GM12891 (cell line): ENCODE results near the gene AKAP9.

Source experiments
- DNase-seq: peaks from one replicate; pipeline ENCODE4 v3.0.0; 2011; ENCODE audit warnings: low spot score; ENCODE audit not compliant: insufficient read length
- FAIRE-seq: peaks from 2 replicates; lab custom pipeline; 2011; peaks lifted over from hg19 to GRCh38; lab: Jason Lieb, UNC
- PAX5 ChIP-seq: IDR thresholded peaks from 2 replicates; pipeline ENCODE4 v1.6.1; 2011; ENCODE audit warnings: low read length, moderate library complexity, mild to moderate bottlenecking; ENCODE audit not compliant: insufficient read depth, severe bottlenecking
- POLR2A ChIP-seq: IDR thresholded peaks from 2 replicates; pipeline ENCODE4 v1.6.1; 2011; ENCODE audit warnings: low read depth, low read length, control low read depth
- POLR2AphosphoS5 ChIP-seq: IDR thresholded peaks from 2 replicates; pipeline ENCODE4 v1.6.1; 2011; ENCODE audit warnings: low read depth, low read length, control low read depth
- POU2F2 ChIP-seq: IDR thresholded peaks from 2 replicates; pipeline ENCODE4 v1.6.1; 2011; ENCODE audit warnings: low read depth, mild to moderate bottlenecking, control low read depth, low read length, moderate library complexity
- SPI1 ChIP-seq: IDR thresholded peaks from 2 replicates; pipeline ENCODE4 v1.6.1; 2011; ENCODE audit warnings: low read depth, low read length, control low read depth
- TAF1 ChIP-seq: IDR thresholded peaks from 2 replicates; pipeline ENCODE4 v1.6.1; 2011; ENCODE audit warnings: low read depth, low read length, control low read depth

AKAP9 gene

GRCh38 chr7:91912494-91912893 is 28.2 kb upstream of the AKAP9 start:
- FAIRE-seq (no peak), DNase-seq (no peak)
- no peak for TF ChIP-seq SPI1
- no peak for TF ChIP-seq POLR2A

- DNase-seq (no peak), FAIRE-seq (no peak)
- TF ChIP-seq SPI1, result no peak
Observed at GRCh38 chr7:91913612-91914011, 27.1 kb upstream of the AKAP9 start.

DNA sequence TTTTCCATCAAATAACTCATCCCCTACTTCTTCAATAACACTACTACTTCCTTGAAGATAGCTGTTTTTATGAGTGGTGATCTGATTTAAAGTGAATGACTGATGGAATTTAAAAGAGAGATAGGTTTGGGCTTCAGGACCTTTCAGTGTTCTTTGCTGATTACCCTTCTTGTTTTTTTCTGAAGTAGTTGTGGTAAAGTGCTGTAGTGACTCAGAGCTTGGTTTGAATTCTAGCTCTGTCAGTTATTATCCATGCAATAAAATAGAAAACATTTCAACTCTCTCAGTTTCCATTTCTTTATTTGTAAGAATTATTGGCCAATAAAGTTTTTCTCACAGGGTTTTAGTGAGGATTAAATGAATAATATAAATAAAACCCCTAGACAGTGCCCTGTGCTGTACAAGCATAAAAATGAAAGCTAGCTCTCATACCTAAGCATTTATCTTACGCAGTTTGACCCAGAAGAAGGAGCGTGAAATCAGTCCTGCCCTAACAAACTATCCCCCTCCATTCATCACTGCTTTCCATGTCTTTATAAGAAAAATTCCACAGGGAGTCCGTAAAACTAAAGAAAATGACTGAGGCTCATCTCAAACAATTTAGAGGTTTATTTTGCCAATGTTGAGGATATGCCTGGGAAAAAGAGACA is 25.1 kb upstream of the AKAP9 start:
- DNase-seq, result no peak
- no peak for TF ChIP-seq TAF1
- TF ChIP-seq SPI1, result no peak
- TF ChIP-seq POU2F2, result no peak
- no peak for TF ChIP-seq PAX5
- TF ChIP-seq POLR2A, result no peak
- TF ChIP-seq POLR2AphosphoS5, result no peak
- no peak for FAIRE-seq

- FAIRE-seq (peak; percentile 9), DNase-seq (no peak)
- TF ChIP-seq POLR2AphosphoS5 (no peak), SPI1 (no peak), TAF1 (no peak), POLR2A (no peak), PAX5 (no peak), POU2F2 (no peak)
Observed at GRCh38 chr7:91916051-91916440, 24.6 kb upstream of the AKAP9 start.

DNA sequence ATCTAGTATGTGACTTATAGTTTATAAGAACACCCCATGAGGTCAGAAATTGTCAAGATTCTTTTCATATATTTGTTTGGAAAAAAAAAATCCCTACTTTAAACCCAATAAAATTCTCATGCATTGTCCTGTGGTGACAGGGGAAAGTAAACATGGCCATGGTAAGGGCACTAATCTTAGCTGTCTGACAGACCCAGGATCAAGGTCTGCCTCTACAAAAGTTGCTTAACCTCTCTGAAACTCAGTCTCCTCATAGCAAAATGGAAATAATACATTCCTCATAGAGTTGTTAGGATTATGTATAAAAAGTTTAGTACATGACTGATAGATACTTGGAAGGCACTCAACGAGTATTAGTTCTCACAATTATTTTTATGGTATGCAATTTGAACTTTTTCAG is 22.3 kb upstream of the AKAP9 start:
- no peak for DNase-seq
- FAIRE-seq, result no peak
- TF ChIP-seq POLR2A (no peak), PAX5 (no peak), POU2F2 (no peak), SPI1 (no peak), TAF1 (no peak), POLR2AphosphoS5 (no peak)

DNA sequence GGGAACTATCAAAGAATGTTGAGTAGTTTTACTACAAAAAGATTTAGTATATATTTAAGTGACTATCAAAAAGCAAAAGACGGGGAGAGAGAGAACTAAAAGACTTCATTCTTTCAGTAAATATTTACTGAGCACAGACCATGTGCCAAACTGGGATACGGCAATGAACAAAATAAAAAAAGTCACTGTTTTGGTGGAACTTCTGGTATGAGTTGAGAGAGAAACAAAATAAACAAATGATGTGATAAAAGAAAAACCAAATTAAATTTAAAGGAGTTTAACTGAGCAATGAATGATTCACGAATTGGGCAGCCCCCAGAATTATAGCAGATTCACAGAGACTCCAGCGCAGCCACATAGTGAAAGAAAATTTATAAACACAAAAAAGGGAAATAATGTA is 17.8 kb upstream of the AKAP9 start:
- DNase-seq (no peak), FAIRE-seq (no peak)
- no peak for TF ChIP-seq TAF1
- no peak for TF ChIP-seq POU2F2
- TF ChIP-seq PAX5, result no peak
- no peak for TF ChIP-seq POLR2AphosphoS5
- no peak for TF ChIP-seq POLR2A
- TF ChIP-seq SPI1, result no peak

DNA sequence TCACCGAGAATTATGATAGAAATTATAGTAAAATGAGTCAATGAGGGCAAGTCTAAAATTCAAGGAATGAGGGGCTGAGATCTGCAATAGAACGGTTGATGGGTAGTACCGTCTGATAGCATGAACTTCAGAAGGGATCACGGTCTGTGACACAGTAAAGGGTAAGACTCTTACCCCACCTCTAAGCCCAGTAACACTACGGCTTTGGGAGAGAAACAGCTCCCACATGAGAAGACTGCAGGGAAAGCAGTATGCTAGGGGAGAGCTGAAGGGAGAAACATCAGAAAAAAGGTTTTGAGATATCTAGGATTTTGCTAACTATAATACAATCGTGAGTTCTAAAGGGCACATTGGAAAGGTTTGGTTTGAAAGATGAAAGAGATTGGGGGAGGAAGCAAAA is 12.8 kb upstream of the AKAP9 start:
- FAIRE-seq, result no peak
- no peak for DNase-seq
- no peak for TF ChIP-seq TAF1
- no peak for TF ChIP-seq POLR2AphosphoS5
- TF ChIP-seq SPI1, result no peak
- TF ChIP-seq POU2F2, result no peak
- TF ChIP-seq POLR2A, result no peak
- TF ChIP-seq PAX5, result no peak

DNA sequence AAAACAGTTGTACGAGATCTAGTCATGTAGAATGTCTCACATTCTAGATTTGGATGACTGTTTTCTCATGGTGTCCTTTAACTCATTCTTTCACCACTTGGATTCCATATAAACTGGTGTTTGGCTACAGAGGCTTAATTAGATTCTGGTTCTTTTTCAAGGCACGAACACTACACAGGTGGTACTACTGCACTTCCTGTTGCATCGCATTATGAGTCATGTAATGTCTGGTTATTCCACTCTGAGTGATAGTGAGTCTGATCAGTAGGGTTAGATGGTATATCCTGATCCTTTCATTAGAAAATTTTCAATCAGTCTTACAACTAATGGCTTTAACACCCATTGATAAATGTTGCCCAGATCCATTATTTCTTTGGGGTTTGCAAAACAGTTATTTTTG is 11.2 kb upstream of the AKAP9 start:
- TF ChIP-seq PAX5, result no peak
- TF ChIP-seq SPI1, result peak; percentile 49
- TF ChIP-seq POLR2A, result no peak
- no peak for TF ChIP-seq POLR2AphosphoS5
- DNase-seq (no peak), FAIRE-seq (peak; percentile 62)

DNA sequence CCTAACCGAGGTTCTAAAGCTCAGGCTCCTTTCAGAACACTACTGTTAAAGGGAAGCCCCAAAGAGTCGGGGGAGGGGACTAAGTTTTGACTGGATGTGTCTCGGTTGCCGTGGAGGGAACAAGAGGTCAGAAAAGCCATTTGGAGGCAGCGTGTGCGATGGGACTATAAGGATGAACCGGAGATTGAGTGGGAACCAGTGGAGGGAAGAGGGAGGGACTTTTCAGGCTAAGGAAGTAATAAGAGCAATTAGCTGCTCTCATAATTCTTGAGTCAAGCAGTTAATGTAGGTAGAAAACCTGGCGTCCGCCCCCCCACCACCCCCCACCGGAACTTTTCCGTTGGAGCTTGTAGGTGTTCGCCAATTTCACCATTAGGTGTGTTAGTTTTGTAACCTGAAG is 491 bp upstream of the AKAP9 start:
- FAIRE-seq, result peak; percentile 82

GRCh38 chr7:91941450-91941849 is 788 bp downstream of the AKAP9 start:
- DNase-seq (no peak), FAIRE-seq (peak; percentile 50)
- TF ChIP-seq TAF1, result no peak
- TF ChIP-seq POLR2A, result no peak
- no peak for TF ChIP-seq SPI1
- no peak for TF ChIP-seq POU2F2
- no peak for TF ChIP-seq POLR2AphosphoS5
- no peak for TF ChIP-seq PAX5

More for the DNA sequence above, 491 bp upstream of the AKAP9 start:
- TF ChIP-seq POLR2AphosphoS5 (no peak), SPI1 (no peak), TAF1 (no peak), POLR2A (0 out of 2 replicates have a peak, but pooled peaks have one; percentile 19), POU2F2 (no peak)
- DNase-seq, result peak; percentile 18
